Measurements from ENCODE around the gene C19orf38. TPM values are rescaled to one million over a fixed set of nuclear protein-coding genes. Genes with fewer than 3 reads are reported as not detected.

The C19orf38 gene, protein sequence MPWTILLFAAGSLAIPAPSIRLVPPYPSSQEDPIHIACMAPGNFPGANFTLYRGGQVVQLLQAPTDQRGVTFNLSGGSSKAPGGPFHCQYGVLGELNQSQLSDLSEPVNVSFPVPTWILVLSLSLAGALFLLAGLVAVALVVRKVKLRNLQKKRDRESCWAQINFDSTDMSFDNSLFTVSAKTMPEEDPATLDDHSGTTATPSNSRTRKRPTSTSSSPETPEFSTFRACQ
- 0.13 and 0.40 TPM in 2 replicates for polyA plus RNA-seq (2011; rRNA removed)
- polyA plus RNA-seq (2012; cell fraction: cytosol; rRNA removed): 0.08 and 0.09 TPM in 2 replicates
- 0.10 and 0.56 TPM in 2 replicates for polyA plus RNA-seq (2012; cell fraction: nucleus; rRNA removed)
- polyA plus RNA-seq (2017; fragmentation: RNase III; extraction: RNeasy Plus Mini Kit Qiagen cat#74134 plus additional on column Dnase treatment): 0.09 to 0.12 TPM (median 0.10 TPM) in 3 replicates
- 0.68 TPM in 1 of 2 replicates, not detected in the other for polyA minus RNA-seq (2011; rRNA and poly(A)+ RNA removed)

DNA sequence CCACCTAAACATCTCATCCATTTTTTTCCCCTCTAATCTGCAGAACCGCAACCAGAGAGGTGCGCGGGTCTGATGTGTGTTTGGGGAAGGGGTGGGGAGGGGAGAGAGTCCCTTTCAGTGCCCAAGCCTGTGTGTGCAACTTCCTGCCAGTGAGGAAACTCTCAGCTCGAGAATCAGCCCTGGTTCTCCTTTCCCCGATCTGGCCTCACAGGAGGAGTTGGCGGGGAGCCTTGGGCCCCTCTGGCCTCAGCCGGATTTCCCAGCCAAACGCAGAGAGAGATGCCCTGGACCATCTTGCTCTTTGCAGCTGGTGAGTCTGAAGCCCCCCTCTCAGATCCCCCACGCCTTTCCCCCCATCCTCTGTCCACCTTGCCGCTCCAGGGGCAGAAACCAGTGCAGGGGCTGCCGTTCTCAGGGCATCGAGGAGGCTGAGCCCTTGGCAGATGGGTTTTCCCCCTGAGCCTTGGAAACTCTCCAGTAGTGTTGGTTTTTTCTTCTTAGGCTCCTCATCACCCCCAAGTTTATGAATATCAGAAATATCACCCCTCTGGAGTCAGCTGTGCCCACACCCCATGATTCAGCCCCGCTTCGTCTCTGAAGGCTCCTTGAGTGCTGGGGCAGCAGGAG, at the start of gene C19orf38:
C19orf38 (plus strand) TSS at position 186 of the 627 bp plus-strand sequence; CDS start at position 280, 94 bp downstream.
- POLR2A ChIA-PET: no interaction called here
- no peak for DNase-seq (ENCODE audit: low read depth in 1 of 2, low spot score in 1 of 2)

DNA sequence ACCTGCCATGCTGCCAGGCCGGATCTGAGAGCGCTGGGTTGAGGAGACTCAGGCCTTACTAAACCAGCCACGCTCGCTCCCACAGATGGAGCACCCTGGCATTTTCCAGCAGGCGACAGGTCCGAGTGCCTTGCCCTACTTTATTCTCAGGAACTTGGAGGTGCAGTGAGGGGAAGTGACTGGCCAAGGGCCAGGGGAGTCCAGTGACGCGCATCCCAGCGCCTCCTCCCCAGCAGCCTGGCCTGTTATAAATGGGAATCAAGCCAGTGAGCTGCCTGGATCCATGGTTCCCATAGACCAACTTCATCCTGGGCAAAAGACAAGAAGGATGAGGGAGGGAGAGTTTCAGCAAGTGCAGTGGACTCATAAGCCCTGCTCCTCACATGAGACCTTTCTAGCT, 47.7 kb upstream of the C19orf38 start:
- Histone ChIP-seq H3K4me2 (no peak overlapping the region), H3K4me1 (no peaks in the 10 kb centered on the region), H3K4me3 (no peak overlapping the region), H3K9me3 (no peaks in the 10 kb centered on the region), H3K27ac (no peak overlapping the region)
- no peak for DNase-seq (ENCODE audit: low read depth in 1 of 2, low spot score in 1 of 2)
- ChIA-PET POLR2A (interaction anchor here (1.0 kb wide), 1 partner anchor 83 kb away, joined by 3 read pairs; the partner anchor contains the start of gene DNM2), CTCF (no interaction called here)
- WGBS (ENCODE audit: missing lambda C conversion rate): 93% methylated on average over 6 of the region's 9 CpGs
- TF ChIP-seq POLR2AphosphoS2 (conservative IDR thresholded peaks at IDR 0.05; ENCODE audit: low read length) (no peak), ZC3H11A (IDR thresholded peaks at IDR 0.05) (no peak), FOSB (CRISPR knock-in tag; IDR thresholded peaks at IDR 0.05) (no peak), SREBF2 (IDR thresholded peaks at IDR 0.05) (no peak), JUNB (IDR thresholded peaks at IDR 0.05) (no peak), RCOR1 (IDR thresholded peaks at IDR 0.05; ENCODE audit: low read depth, low read length) (no peak), FOXS1 (CRISPR knock-in tag; IDR thresholded peaks at IDR 0.05) (no peak), RARB (CRISPR knock-in tag; IDR thresholded peaks at IDR 0.05) (no peak), EHF (CRISPR knock-in tag; IDR thresholded peaks at IDR 0.05) (no peak)
- TF ChIP-seq, protein P1, sequence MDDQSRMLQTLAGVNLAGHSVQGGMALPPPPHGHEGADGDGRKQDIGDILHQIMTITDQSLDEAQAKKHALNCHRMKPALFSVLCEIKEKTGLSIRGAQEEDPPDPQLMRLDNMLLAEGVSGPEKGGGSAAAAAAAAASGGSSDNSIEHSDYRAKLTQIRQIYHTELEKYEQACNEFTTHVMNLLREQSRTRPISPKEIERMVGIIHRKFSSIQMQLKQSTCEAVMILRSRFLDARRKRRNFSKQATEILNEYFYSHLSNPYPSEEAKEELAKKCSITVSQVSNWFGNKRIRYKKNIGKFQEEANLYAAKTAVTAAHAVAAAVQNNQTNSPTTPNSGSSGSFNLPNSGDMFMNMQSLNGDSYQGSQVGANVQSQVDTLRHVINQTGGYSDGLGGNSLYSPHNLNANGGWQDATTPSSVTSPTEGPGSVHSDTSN (IDR thresholded peaks at IDR 0.05): no peak
- no peak for ATAC-seq
- FAIRE-seq: no peak

More for the DNA sequence above, at the start of gene C19orf38:
- ATAC-seq (no peak), FAIRE-seq (no peak)
- TF ChIP-seq JUNB (IDR thresholded peaks at IDR 0.05): no peak
- TF ChIP-seq KDM5A (IDR thresholded peaks at IDR 0.05): no peak
- no peak for TF ChIP-seq RNF2 (IDR thresholded peaks at IDR 0.05; ENCODE audit: borderline replicate concordance, low read depth)
- no peak for TF ChIP-seq HDAC2 (IDR thresholded peaks at IDR 0.05)
- no peak for TF ChIP-seq RFX5 (IDR thresholded peaks at IDR 0.05)
- no peak for TF ChIP-seq ZFP36 (IDR thresholded peaks at IDR 0.05; ENCODE audit: borderline replicate concordance, partially characterized antibody)
- TF ChIP-seq, protein P2, sequence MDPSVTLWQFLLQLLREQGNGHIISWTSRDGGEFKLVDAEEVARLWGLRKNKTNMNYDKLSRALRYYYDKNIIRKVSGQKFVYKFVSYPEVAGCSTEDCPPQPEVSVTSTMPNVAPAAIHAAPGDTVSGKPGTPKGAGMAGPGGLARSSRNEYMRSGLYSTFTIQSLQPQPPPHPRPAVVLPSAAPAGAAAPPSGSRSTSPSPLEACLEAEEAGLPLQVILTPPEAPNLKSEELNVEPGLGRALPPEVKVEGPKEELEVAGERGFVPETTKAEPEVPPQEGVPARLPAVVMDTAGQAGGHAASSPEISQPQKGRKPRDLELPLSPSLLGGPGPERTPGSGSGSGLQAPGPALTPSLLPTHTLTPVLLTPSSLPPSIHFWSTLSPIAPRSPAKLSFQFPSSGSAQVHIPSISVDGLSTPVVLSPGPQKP (IDR thresholded peaks at IDR 0.05; ENCODE audit: low read depth, low read length): no peak
- no peak for TF ChIP-seq NPAS2 (CRISPR knock-in tag; IDR thresholded peaks at IDR 0.05; ENCODE audit: borderline replicate concordance)
- TF ChIP-seq BHLHE40 (IDR thresholded peaks at IDR 0.05; ENCODE audit: low read depth, low read length): no peak
- no peak for TF ChIP-seq CEBPB (IDR thresholded peaks at IDR 0.05)
- H3K9me3 ChIP-seq: no peaks in the 10 kb centered on the region
- no peak within 1 kb of the TSS for H3K4me3 ChIP-seq
- no peaks in the 10 kb centered on the region for H3K4me1 ChIP-seq
- CTCF ChIA-PET: interaction anchor here (0.6 to 6.5 kb wide), 2 partner anchors 16 to 104 kb away, joined by 3 to 34 read pairs; no protein-coding TSS in a partner anchor
- no peak within 1 kb of the TSS for H3K27ac ChIP-seq
- H3K4me2 ChIP-seq: no peak within 1 kb of the TSS
- 67% methylated on average over 12 of the region's 14 CpGs for WGBS (ENCODE audit: missing lambda C conversion rate)

DNA sequence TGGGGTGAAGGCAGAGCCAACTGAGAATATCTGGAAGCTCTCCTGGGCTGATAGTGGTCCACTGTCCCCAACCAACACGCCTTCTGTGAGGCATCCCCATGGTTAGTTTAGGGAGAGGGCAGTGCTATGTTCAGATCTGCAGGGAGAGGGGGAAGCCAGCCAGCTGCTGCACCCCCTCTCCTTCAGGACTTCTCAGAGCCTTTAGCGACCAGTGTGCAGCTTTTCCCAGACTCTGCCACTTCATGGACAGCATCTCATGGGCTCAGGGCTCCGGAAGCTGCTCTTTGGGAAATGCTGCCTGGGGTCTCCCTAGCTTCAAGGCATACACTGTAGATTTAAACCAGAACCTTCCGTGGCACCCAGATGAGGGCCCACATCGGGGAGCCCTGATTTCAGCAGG, 45.7 kb upstream of the C19orf38 start:
- Histone ChIP-seq H3K4me3 (no peak overlapping the region), H3K4me2 (no peak overlapping the region), H3K4me1 (no peaks in the 10 kb centered on the region), H3K27ac (no peak overlapping the region), H3K9me3 (no peaks in the 10 kb centered on the region)
- 88% methylated on average over 1 of the region's 5 CpGs for WGBS (ENCODE audit: missing lambda C conversion rate)
- no peak for ATAC-seq
- no peak for FAIRE-seq
- ChIA-PET CTCF (interaction anchor here (1.8 kb wide), 1 partner anchor 85 kb away, joined by 5 read pairs; the partner anchor contains the start of gene DNM2), POLR2A (no interaction called here)
- TF ChIP-seq RCOR1 (IDR thresholded peaks at IDR 0.05; ENCODE audit: low read depth, low read length) (no peak), CBX8 (IDR thresholded peaks at IDR 0.05) (no peak), HOXB5 (CRISPR knock-in tag; IDR thresholded peaks at IDR 0.05) (no peak), RFX5 (IDR thresholded peaks at IDR 0.05) (no peak), EP300 (IDR thresholded peaks at IDR 0.05) (no peak), CEBPB (IDR thresholded peaks at IDR 0.05) (no peak), BHLHE40 (IDR thresholded peaks at IDR 0.05; ENCODE audit: low read depth, low read length) (no peak), HOXB13 (CRISPR knock-in tag; IDR thresholded peaks at IDR 0.05; ENCODE audit: low read depth) (no peak), KDM1A (IDR thresholded peaks at IDR 0.05; ENCODE audit: low read depth) (no peak), HOXA7 (CRISPR knock-in tag; IDR thresholded peaks at IDR 0.05) (no peak), JUN (IDR thresholded peaks at IDR 0.05) (no peak), GATA3 (IDR thresholded peaks at IDR 0.05; ENCODE audit: borderline replicate concordance) (no peak), ZFP36 (IDR thresholded peaks at IDR 0.05; ENCODE audit: borderline replicate concordance, partially characterized antibody) (no peak), TFCP2L1 (CRISPR knock-in tag; IDR thresholded peaks at IDR 0.05) (no peak)
- TF ChIP-seq, protein P3, sequence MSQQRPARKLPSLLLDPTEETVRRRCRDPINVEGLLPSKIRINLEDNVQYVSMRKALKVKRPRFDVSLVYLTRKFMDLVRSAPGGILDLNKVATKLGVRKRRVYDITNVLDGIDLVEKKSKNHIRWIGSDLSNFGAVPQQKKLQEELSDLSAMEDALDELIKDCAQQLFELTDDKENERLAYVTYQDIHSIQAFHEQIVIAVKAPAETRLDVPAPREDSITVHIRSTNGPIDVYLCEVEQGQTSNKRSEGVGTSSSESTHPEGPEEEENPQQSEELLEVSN (IDR thresholded peaks at IDR 0.05; ENCODE audit: borderline replicate concordance, low read depth): no peak
- TF ChIP-seq, protein P4, sequence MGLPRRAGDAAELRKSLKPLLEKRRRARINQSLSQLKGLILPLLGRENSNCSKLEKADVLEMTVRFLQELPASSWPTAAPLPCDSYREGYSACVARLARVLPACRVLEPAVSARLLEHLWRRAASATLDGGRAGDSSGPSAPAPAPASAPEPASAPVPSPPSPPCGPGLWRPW (IDR thresholded peaks at IDR 0.05): no peak
- no peak for DNase-seq (ENCODE audit: low read depth in 1 of 2, low spot score in 1 of 2)
